ENCODE results near the gene MAGEB17.

Gene MAGEB17

GRCh38 chrX:16212024-16212423 is 44.7 kb downstream of the MAGEB17 start:
- DNase-seq: no peak

GRCh38 chrX:16212436-16212835 is 45.2 kb downstream of the MAGEB17 start:
- no peak for DNase-seq

GRCh38 chrX:16213961-16214360 is 46.7 kb downstream of the MAGEB17 start:
- no peak for DNase-seq

GRCh38 chrX:16215660-16216059 is 48.4 kb downstream of the MAGEB17 start:
- no peak for DNase-seq

Data from stimulated activated CD4-positive, alpha-beta T cell treated with anti-CD3 and anti-CD28 coated beads, Interleukin-4, amount 100 ng/mL, for 4 hours (primary cell).